Measurements from ENCODE around the gene ANKMY1.

The ANKMY1 gene

GRCh38 chr2:240468303-240469238, 89.2 kb downstream of the ANKMY1 start:
- DNase-seq: no peak

- DNase-seq: no peak
These were observed 90.0 kb downstream of the ANKMY1 start for GRCh38 chr2:240467659-240468302.

- DNase-seq: no peak
These were observed 90.6 kb downstream of the ANKMY1 start for GRCh38 chr2:240467149-240467642.

GRCh38 chr2:240466579-240467148, 91.1 kb downstream of the ANKMY1 start:
- DNase-seq: no peak

GRCh38 chr2:240465765-240466578, 91.8 kb downstream of the ANKMY1 start:
- DNase-seq: no peak

GRCh38 chr2:240465268-240465764, 92.5 kb downstream of the ANKMY1 start:
- no peak for DNase-seq

- DNase-seq: no peak
These were observed 93.1 kb downstream of the ANKMY1 start for GRCh38 chr2:240464514-240465241.

GRCh38 chr2:240463866-240464481, 93.8 kb downstream of the ANKMY1 start:
- no peak for DNase-seq

GRCh38 chr2:240463274-240463865, 94.4 kb downstream of the ANKMY1 start:
- no peak for DNase-seq

GRCh38 chr2:240462707-240463273, 95.0 kb downstream of the ANKMY1 start:
- DNase-seq: no peak

- no peak for DNase-seq
These were observed 95.6 kb downstream of the ANKMY1 start for GRCh38 chr2:240462073-240462706.

GRCh38 chr2:240461471-240462072, 96.2 kb downstream of the ANKMY1 start:
- no peak for DNase-seq

- no peak for DNase-seq
These were observed 96.9 kb downstream of the ANKMY1 start for GRCh38 chr2:240460781-240461431.

- no peak for DNase-seq
These were observed 97.5 kb downstream of the ANKMY1 start for GRCh38 chr2:240460253-240460711.

GRCh38 chr2:240459401-240460252, 98.2 kb downstream of the ANKMY1 start:
- no peak for DNase-seq

GRCh38 chr2:240458900-240459391, 98.8 kb downstream of the ANKMY1 start:
- no peak for DNase-seq

- no peak for DNase-seq
These were observed 99.5 kb downstream of the ANKMY1 start for GRCh38 chr2:240458044-240458899.

All from NCI-H2029 (cell line).